MM.1S (cell line): ENCODE results near the gene TBC1D5.
"Not testable (repeated sequence)": the region's sequence is repeated elsewhere in the genome, so short reads cannot be mapped to it uniquely, and the experiment has no call there.

ENCODE experiments used
- DNase-seq: peaks from one replicate; pipeline ENCODE4 v3.0.0-alpha.2; 2015
- H2AFZ ChIP-seq: fragments of 300-600 bp; sonication (generic); 2 replicates; pipeline ENCODE4 v1.6.0; 2016; ENCODE audit warnings: antibody characterized with exemption, low read length
- H3F3A ChIP-seq: fragments of 300-600 bp; sonication (generic); 2 replicates; pipeline ENCODE4 v1.6.1; 2016; ENCODE audit warnings: mild to moderate bottlenecking, antibody characterized with exemption, low read length, moderate library complexity, mixed read lengths; ENCODE audit not compliant: insufficient read depth
- H3K27ac ChIP-seq: fragments of 300-600 bp; sonication (generic); 2 replicates; pipeline ENCODE4 v1.5.1; 2016; ENCODE audit warnings: mild to moderate bottlenecking, low read length
- H3K27me3 ChIP-seq: fragments of 300-600 bp; sonication (generic); replicated peaks from 2 replicates; pipeline ENCODE4 v1.6.0; 2016; ENCODE audit warnings: low read length; ENCODE audit not compliant: insufficient read depth
- H3K36me3 ChIP-seq: fragments of 300-600 bp; sonication (generic); replicated peaks from 2 replicates; pipeline ENCODE4 v1.6.1; 2016; ENCODE audit warnings: mild to moderate bottlenecking, low read length, mixed read lengths; ENCODE audit not compliant: insufficient read depth
- H3K4me1 ChIP-seq: fragments of 300-600 bp; sonication (generic); 2 replicates; pipeline ENCODE4 v1.6.1; 2016; ENCODE audit warnings: low read length, mixed read lengths
- H3K4me2 ChIP-seq: fragments of 300-600 bp; sonication (generic); 2 replicates; pipeline ENCODE4 v1.6.0; 2016; ENCODE audit warnings: low read depth, low read length
- H3K4me3 ChIP-seq: fragments of 300-600 bp; sonication (generic); 2 replicates; pipeline ENCODE4 v1.5.1; 2016; ENCODE audit warnings: low read length, mixed read lengths
- H3K79me2 ChIP-seq: fragments of 300-600 bp; sonication (generic); 2 replicates; pipeline ENCODE4 v1.6.1; 2016; ENCODE audit warnings: mixed run types, low read length, mixed read lengths
- H3K9ac ChIP-seq: fragments of 300-600 bp; sonication (generic); 2 replicates; pipeline ENCODE4 v1.6.1; 2016; ENCODE audit warnings: low read length, mixed read lengths
- H3K9me2 ChIP-seq: fragments of 300-600 bp; sonication (generic); replicated peaks from 2 replicates; pipeline ENCODE4 v1.6.1; 2016; ENCODE audit warnings: mild to moderate bottlenecking, low read length, mixed read lengths; ENCODE audit not compliant: insufficient read depth
- H3K9me3 ChIP-seq: fragments of 300-600 bp; sonication (generic); replicated peaks from 2 replicates; pipeline ENCODE4 v1.6.1; 2016; ENCODE audit warnings: mild to moderate bottlenecking, low read length, mixed read lengths; ENCODE audit not compliant: insufficient read depth
- H4K20me1 ChIP-seq: fragments of 300-600 bp; sonication (generic); 2 replicates; pipeline ENCODE4 v1.6.1; 2016; ENCODE audit warnings: mild to moderate bottlenecking, low read length, moderate library complexity, mixed read lengths; ENCODE audit not compliant: insufficient read depth
- CTCF ChIP-seq: fragments of 300-600 bp; sonication (generic); IDR thresholded peaks from 2 replicates; pipeline ENCODE4 v1.5.1; 2016; ENCODE audit warnings: antibody characterized with exemption, low read length, mixed read lengths
- EZH2 ChIP-seq: fragments of 300-600 bp; sonication (generic); optimal IDR thresholded peaks from 2 replicates; pipeline ENCODE3; 2017; ENCODE audit warnings: low read depth, mild to moderate bottlenecking, antibody characterized with exemption, low read length, mixed read lengths
- EZH2phosphoT487 ChIP-seq: fragments of 300-600 bp; sonication (generic); IDR thresholded peaks from 2 replicates; pipeline ENCODE4 v1.6.1; 2018; ENCODE audit warnings: antibody characterized with exemption, low read length

Gene TBC1D5

GRCh38 chr3:17130956-17131355 is 611.5 kb downstream of the TBC1D5 start:
- no peak overlapping the region for H3K9ac ChIP-seq
- H3F3A ChIP-seq, result no peaks in the 10 kb centered on the region
- H3K27ac ChIP-seq, result no peak overlapping the region
- no peaks in the 10 kb centered on the region for H3K27me3 ChIP-seq
- no peak overlapping the region for H2AFZ ChIP-seq
- H3K36me3 ChIP-seq, result no peaks in the 10 kb centered on the region
- DNase-seq, result no peak
- TF ChIP-seq CTCF, result no peak
- no peak overlapping the region for H3K4me3 ChIP-seq
- H4K20me1 ChIP-seq, result no peaks in the 10 kb centered on the region
- H3K4me2 ChIP-seq, result no peak overlapping the region
- no peaks in the 10 kb centered on the region for H3K9me2 ChIP-seq
- H3K4me1 ChIP-seq, result no peaks in the 10 kb centered on the region
- H3K79me2 ChIP-seq, result no peaks in the 10 kb centered on the region
- H3K9me3 ChIP-seq, result no peaks in the 10 kb centered on the region

- Histone ChIP-seq H2AFZ (no peak overlapping the region), H4K20me1 (no peaks in the 10 kb centered on the region), H3K4me3 (no peak overlapping the region), H3K27ac (no peak overlapping the region), H3K9me3 (no peaks in the 10 kb centered on the region), H3K79me2 (no peaks in the 10 kb centered on the region), H3K9ac (no peak overlapping the region), H3K9me2 (no peaks in the 10 kb centered on the region), H3K4me1 (no peaks in the 10 kb centered on the region), H3K36me3 (no peaks in the 10 kb centered on the region), H3K4me2 (no peak overlapping the region), H3K27me3 (no peaks in the 10 kb centered on the region), H3F3A (no peaks in the 10 kb centered on the region)
- DNase-seq, result no peak
- TF ChIP-seq CTCF, result no peak
Measured at GRCh38 chr3:17129556-17129955, 612.9 kb downstream of the TBC1D5 start.

GRCh38 chr3:17128671-17129070 is 613.8 kb downstream of the TBC1D5 start:
- H3K36me3 ChIP-seq, H3K27ac ChIP-seq, H2AFZ ChIP-seq, H3K9ac ChIP-seq, H3K4me1 ChIP-seq, H3K27me3 ChIP-seq, H3K4me2 ChIP-seq, H3K9me3 ChIP-seq, H3K79me2 ChIP-seq, H3F3A ChIP-seq, H3K4me3 ChIP-seq, H3K9me2 ChIP-seq, DNase-seq, H4K20me1 ChIP-seq: not testable (repeated sequence)

- Histone ChIP-seq H3K9ac (no peak overlapping the region), H3K4me1 (no peaks in the 10 kb centered on the region), H3K9me2 (no peaks in the 10 kb centered on the region), H2AFZ (no peak overlapping the region), H3K27ac (no peak overlapping the region), H3K27me3 (no peaks in the 10 kb centered on the region), H3K79me2 (no peaks in the 10 kb centered on the region), H3K36me3 (no peaks in the 10 kb centered on the region), H3K4me3 (no peak overlapping the region), H3K4me2 (no peak overlapping the region), H3F3A (no peaks in the 10 kb centered on the region), H4K20me1 (no peaks in the 10 kb centered on the region), H3K9me3 (no peaks in the 10 kb centered on the region)
- no peak for TF ChIP-seq EZH2phosphoT487
- TF ChIP-seq CTCF, result no peak
- no peak for TF ChIP-seq EZH2
- DNase-seq, result no peak
Measured at GRCh38 chr3:17125738-17126442, 616.5 kb downstream of the TBC1D5 start.
